C4-2B (cell line): ENCODE measurements around the gene MAPK14.

Source experiments
- ZFX ChIP-seq: fragments of 450-650 bp; IDR thresholded peaks from 2 replicates; pipeline ENCODE4 v1.6.1; 2017
- TF ChIP-seq, protein P1 (sequence below): fragments of 450-650 bp; conservative IDR thresholded peaks from 2 replicates; pipeline ENCODE4 v1.5.1; 2017; ENCODE audit warnings: mild to moderate bottlenecking

DNA sequence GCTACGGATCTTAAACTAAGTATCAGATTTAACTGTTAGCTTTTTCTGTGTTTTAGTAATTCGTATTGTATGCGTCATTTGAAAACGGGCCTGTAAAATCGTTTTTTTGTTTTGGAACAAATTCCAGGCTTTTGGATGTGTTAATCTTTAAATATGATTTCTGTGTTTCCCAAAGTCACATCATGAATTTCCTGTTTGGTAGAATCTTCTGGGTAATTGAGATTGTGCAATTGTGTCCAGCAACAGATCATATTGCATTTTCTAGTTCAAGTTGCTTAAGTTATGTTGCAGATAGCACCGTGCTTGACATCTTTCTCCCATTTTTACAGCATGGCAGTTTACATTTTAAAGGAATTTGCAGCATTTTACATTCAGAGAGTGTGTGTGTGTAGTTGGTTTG is 1.9 kb downstream of the MAPK14 start:
- TF ChIP-seq, protein P1, sequence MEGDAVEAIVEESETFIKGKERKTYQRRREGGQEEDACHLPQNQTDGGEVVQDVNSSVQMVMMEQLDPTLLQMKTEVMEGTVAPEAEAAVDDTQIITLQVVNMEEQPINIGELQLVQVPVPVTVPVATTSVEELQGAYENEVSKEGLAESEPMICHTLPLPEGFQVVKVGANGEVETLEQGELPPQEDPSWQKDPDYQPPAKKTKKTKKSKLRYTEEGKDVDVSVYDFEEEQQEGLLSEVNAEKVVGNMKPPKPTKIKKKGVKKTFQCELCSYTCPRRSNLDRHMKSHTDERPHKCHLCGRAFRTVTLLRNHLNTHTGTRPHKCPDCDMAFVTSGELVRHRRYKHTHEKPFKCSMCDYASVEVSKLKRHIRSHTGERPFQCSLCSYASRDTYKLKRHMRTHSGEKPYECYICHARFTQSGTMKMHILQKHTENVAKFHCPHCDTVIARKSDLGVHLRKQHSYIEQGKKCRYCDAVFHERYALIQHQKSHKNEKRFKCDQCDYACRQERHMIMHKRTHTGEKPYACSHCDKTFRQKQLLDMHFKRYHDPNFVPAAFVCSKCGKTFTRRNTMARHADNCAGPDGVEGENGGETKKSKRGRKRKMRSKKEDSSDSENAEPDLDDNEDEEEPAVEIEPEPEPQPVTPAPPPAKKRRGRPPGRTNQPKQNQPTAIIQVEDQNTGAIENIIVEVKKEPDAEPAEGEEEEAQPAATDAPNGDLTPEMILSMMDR, result no peak
- no peak for TF ChIP-seq ZFX
